Endothelial cell (in vitro differentiated cells): ENCODE results near the gene CT47C1. TPM values are rescaled to one million over a fixed set of nuclear protein-coding genes. Genes with fewer than 3 reads are reported as not detected.

Experiments
- DNase-seq: peaks from one replicate; pipeline ENCODE4 v3.0.0; 2021; ENCODE audit warnings: low spot score
- H3K27ac Mint-ChIP-seq: one replicate; pipeline ENCODE4 v1.8.0; 2021; ENCODE audit warnings: mixed read lengths, inconsistent platforms; ENCODE audit not compliant: unreplicated experiment
- H3K27me3 Mint-ChIP-seq: one replicate; pipeline ENCODE4 v1.8.0; 2021; ENCODE audit warnings: mild to moderate bottlenecking, moderate library complexity, mixed read lengths, inconsistent platforms; ENCODE audit not compliant: unreplicated experiment
- H3K36me3 Mint-ChIP-seq: one replicate; pipeline ENCODE4 v1.8.0; 2021; ENCODE audit warnings: mild to moderate bottlenecking, low read depth, mixed read lengths, inconsistent platforms; ENCODE audit not compliant: unreplicated experiment
- H3K4me1 Mint-ChIP-seq: one replicate; pipeline ENCODE4 v1.8.0; 2021; ENCODE audit warnings: mild to moderate bottlenecking, mixed read lengths, inconsistent platforms; ENCODE audit not compliant: unreplicated experiment
- H3K4me3 Mint-ChIP-seq: one replicate; pipeline ENCODE4 v1.8.0; 2021; ENCODE audit warnings: mild to moderate bottlenecking, mixed read lengths, inconsistent platforms; ENCODE audit not compliant: unreplicated experiment
- H3K9me3 Mint-ChIP-seq: one replicate; pipeline ENCODE4 v1.8.0; 2021; ENCODE audit warnings: mixed read lengths, inconsistent platforms; ENCODE audit not compliant: unreplicated experiment
- CTCF ChIP-seq: fragments of 200-600 bp; sonication (generic); IDR thresholded peaks from one replicate; pipeline ENCODE4 v1.5.0; 2021; ENCODE audit warnings: antibody characterized with exemption; ENCODE audit not compliant: unreplicated experiment
- total RNA-seq: library from RNA; stranded (reverse); fragmentation: NEBNext Ultra II Directional; extraction: Animal tissue kit (Norgen Biotek cat#: 25700); gene quantifications from one replicate; pipeline ENCODE4 v1.2.1, GENCODE V29; 2021; ENCODE audit not compliant: unreplicated experiment

The CT47C1 gene
- total RNA-seq, 1 donor from 2014 or later, result not detected

GRCh38 chrX:119073911-119074310 lies 1.1 kb downstream of the CT47C1 start:
- TF ChIP-seq CTCF, result no peak
- Mint-ChIP-seq H3K27me3 (no peaks in the 10 kb centered on the region), H3K27ac (no peak overlapping the region), H3K4me1 (no peaks in the 10 kb centered on the region), H3K36me3 (no peaks in the 10 kb centered on the region), H3K4me3 (no peak overlapping the region), H3K9me3 (no peaks in the 10 kb centered on the region)
- DNase-seq, result no peak

- Mint-ChIP-seq H3K27ac (no peak overlapping the region), H3K27me3 (no peaks in the 10 kb centered on the region), H3K4me3 (no peak overlapping the region), H3K4me1 (no peaks in the 10 kb centered on the region), H3K36me3 (no peaks in the 10 kb centered on the region), H3K9me3 (no peaks in the 10 kb centered on the region)
- TF ChIP-seq CTCF, result no peak
- DNase-seq, result no peak
These were observed 2.7 kb downstream of the CT47C1 start for GRCh38 chrX:119075270-119076025.

GRCh38 chrX:119082278-119082677 lies 9.5 kb downstream of the CT47C1 start:
- no peak for TF ChIP-seq CTCF
- no peak for DNase-seq
- H3K4me1 Mint-ChIP-seq, result no peaks in the 10 kb centered on the region
- no peaks in the 10 kb centered on the region for H3K27me3 Mint-ChIP-seq
- no peaks in the 10 kb centered on the region for H3K9me3 Mint-ChIP-seq
- H3K36me3 Mint-ChIP-seq, result no peaks in the 10 kb centered on the region
- no peak overlapping the region for H3K27ac Mint-ChIP-seq
- H3K4me3 Mint-ChIP-seq, result no peak overlapping the region

GRCh38 chrX:119084766-119085165 lies 12.0 kb downstream of the CT47C1 start:
- Mint-ChIP-seq H3K4me3 (no peak overlapping the region), H3K4me1 (no peaks in the 10 kb centered on the region), H3K36me3 (no peaks in the 10 kb centered on the region), H3K27ac (no peak overlapping the region), H3K9me3 (no peaks in the 10 kb centered on the region), H3K27me3 (no peaks in the 10 kb centered on the region)
- TF ChIP-seq CTCF, result no peak
- no peak for DNase-seq

GRCh38 chrX:119087121-119087520 lies 14.3 kb downstream of the CT47C1 start:
- H3K4me1 Mint-ChIP-seq, result no peaks in the 10 kb centered on the region
- H3K27ac Mint-ChIP-seq, result no peak overlapping the region
- H3K27me3 Mint-ChIP-seq, result no peaks in the 10 kb centered on the region
- no peak for DNase-seq
- no peaks in the 10 kb centered on the region for H3K9me3 Mint-ChIP-seq
- TF ChIP-seq CTCF, result no peak
- no peaks in the 10 kb centered on the region for H3K36me3 Mint-ChIP-seq
- H3K4me3 Mint-ChIP-seq, result no peak overlapping the region
